K562 (cell line): ENCODE data around the gene FYB1. TPM values are rescaled to one million over a fixed set of nuclear protein-coding genes. Genes with fewer than 3 reads are reported as not detected.

ENCODE experiments used
- CHD2 ChIP-seq: IDR thresholded peaks from 2 replicates; pipeline ENCODE4 v1.6.1; 2011; ENCODE audit warnings: low read depth, low read length
- POLR2A ChIP-seq: fragments of 450-650 bp; conservative IDR thresholded peaks from 2 replicates; pipeline ENCODE4 v1.6.1; 2016
- PTBP1 ChIP-seq: fragments of 200-400 bp; formaldehyde crosslinking; IDR thresholded peaks from 2 replicates; pipeline ENCODE4 v1.6.1; 2017; ENCODE audit warnings: low read depth, low read length
- SAFB ChIP-seq: fragments of 200-400 bp; formaldehyde crosslinking; IDR thresholded peaks from 2 replicates; pipeline ENCODE4 v1.6.1; 2017; ENCODE audit warnings: low read depth, low read length, borderline replicate concordance
- SLC30A9 ChIP-seq: fragments of 250-450 bp; sonication (Bioruptor Pico); IDR thresholded peaks from 2 replicates; pipeline ENCODE4 v1.8.0; 2022; ENCODE audit warnings: mild to moderate bottlenecking, moderate library complexity
- SMARCC2 ChIP-seq: fragments of 450-650 bp; IDR thresholded peaks from 2 replicates; pipeline ENCODE4 v1.6.1; 2017; ENCODE audit warnings: antibody characterized with exemption, moderate library complexity, mild to moderate bottlenecking, low read depth
- TCF7L2 ChIP-seq: fragments of 150-350 bp; IDR thresholded peaks from 2 replicates; pipeline ENCODE4 v1.6.1; 2016; ENCODE audit warnings: low read depth, mild to moderate bottlenecking, low read length, moderate library complexity
- TEAD1 ChIP-seq, 2 experiments: fragments of 450-650 bp in 1 of 2; sonication (generic) in 1 of 2; formaldehyde crosslinking; IDR thresholded peaks; 2 replicates each; pipeline versions ENCODE4 v1.4.0 to v1.8.0; 2020 to 2022; ENCODE audit warnings: mild to moderate bottlenecking in 2 of 2, missing genetic modification reagents in 1 of 2
- TFAM ChIP-seq: fragments of 250-450 bp; sonication (Bioruptor Pico); conservative IDR thresholded peaks from 2 replicates; pipeline ENCODE4 v1.5.0; 2021; ENCODE audit warnings: mild to moderate bottlenecking, moderate library complexity
- U2AF2 ChIP-seq: fragments of 200-400 bp; formaldehyde crosslinking; optimal IDR thresholded peaks from 2 replicates; pipeline ENCODE3; 2017; ENCODE audit warnings: low read depth, mild to moderate bottlenecking, low read length
- XRCC3 ChIP-seq: fragments of 450-650 bp; IDR thresholded peaks from 2 replicates; pipeline ENCODE4 v1.6.1; 2017; ENCODE audit warnings: mild to moderate bottlenecking, moderate library complexity
- ZNF165 ChIP-seq: fragments of 250-450 bp; sonication (Bioruptor Pico); IDR thresholded peaks from 2 replicates; pipeline ENCODE4 v1.4.0; 2020; ENCODE audit warnings: borderline replicate concordance
- ZNF584 ChIP-seq: fragments of 200-800 bp; sonication (Bioruptor generic); IDR thresholded peaks from 2 replicates; pipeline ENCODE4 v1.6.1; 2016; ENCODE audit warnings: low read depth, mild to moderate bottlenecking, missing genetic modification characterization, missing compliant biosample characterization
- ZNF586 ChIP-seq: fragments of 450-650 bp; formaldehyde crosslinking; conservative IDR thresholded peaks from 2 replicates; pipeline ENCODE4 v1.4.0; 2020; ENCODE audit warnings: mild to moderate bottlenecking, moderate library complexity
- ZNF76 ChIP-seq: fragments of 250-450 bp; sonication (Bioruptor Pico); IDR thresholded peaks from 2 replicates; pipeline ENCODE4 v1.4.0; 2020; ENCODE audit warnings: mild to moderate bottlenecking, moderate library complexity, borderline replicate concordance
- polyA plus RNA-seq, 8 experiments: library from polyadenylated mRNA; depleted of rRNA in 4 of 8; stranded (reverse) in 5 of 8; unstranded in 3 of 8; fragments of >200 nt; fragmentation: Nextera tagmentation in 2 of 8; fragmentation: Illumina TruSeq in 1 of 8; extraction: Ambion mirVana in 2 of 8; extraction: Trizol in 1 of 8; gene quantifications; 2 replicates each; pipeline versions ENCODE4 v1.2.1 to v1.2.3, GENCODE V29; 2011 to 2014; ENCODE audit warnings: inconsistent platforms in 1 of 8, missing spikeins in 1 of 8
- total RNA-seq, 7 experiments: library from RNA; depleted of rRNA in 6 of 7; stranded (reverse); fragments of >200 nt in 6 of 7; fragmentation: Illumina TruSeq in 2 of 7; extraction: Trizol in 2 of 7; gene quantifications; 2 replicates each; pipeline versions ENCODE4 v1.2.1 to v1.2.3, GENCODE V29; 2011 to 2021; ENCODE audit warnings: low replicate concordance in 1 of 7
- TF ChIP-seq, protein P1 (sequence below), 2 experiments: IDR thresholded peaks; 2 replicates each; pipeline ENCODE4 v1.6.1; 2012; ENCODE audit warnings: improper control_type of control experiment in 2 of 2, low read depth in 2 of 2, low read length in 2 of 2, borderline replicate concordance in 1 of 2
- TF ChIP-seq, protein P2 (sequence below): sonication (generic); formaldehyde crosslinking; IDR thresholded peaks from 2 replicates; pipeline ENCODE4 v1.8.1; 2023; ENCODE audit warnings: mild to moderate bottlenecking, missing genetic modification reagents
- TF ChIP-seq, protein P3 (sequence below): fragments of 450-650 bp; formaldehyde crosslinking; IDR thresholded peaks from 2 replicates; pipeline ENCODE4 v1.4.0; 2022; ENCODE audit warnings: missing genetic modification characterization
- TF ChIP-seq, protein P4 (sequence below): conservative IDR thresholded peaks from 2 replicates; pipeline ENCODE4 v1.6.1; 2011; ENCODE audit warnings: low read depth, mild to moderate bottlenecking, low read length; ENCODE audit not compliant: control insufficient read depth
- TF ChIP-seq, protein P5 (sequence below): fragments of 450-650 bp; formaldehyde crosslinking; IDR thresholded peaks from 2 replicates; pipeline ENCODE4 v1.4.0; 2020; ENCODE audit warnings: mild to moderate bottlenecking, moderate library complexity
- TF ChIP-seq, protein P6 (sequence below), 2 experiments: fragments of 450-650 bp in 1 of 2; sonication (generic) in 1 of 2; formaldehyde crosslinking; conservative IDR thresholded peaks; 2 replicates each; pipeline versions ENCODE4 v1.4.0 to v1.8.1; 2020 to 2022; ENCODE audit warnings: mild to moderate bottlenecking in 1 of 2, missing genetic modification reagents in 1 of 2

The FYB1 gene
- total and polyA plus RNA-seq, 9 of the 15 experiments (the other 6 are each of a cell fraction or from before 2014, with no cell fraction given) = 4.7 to 31.5 (median 9.7) TPM

DNA sequence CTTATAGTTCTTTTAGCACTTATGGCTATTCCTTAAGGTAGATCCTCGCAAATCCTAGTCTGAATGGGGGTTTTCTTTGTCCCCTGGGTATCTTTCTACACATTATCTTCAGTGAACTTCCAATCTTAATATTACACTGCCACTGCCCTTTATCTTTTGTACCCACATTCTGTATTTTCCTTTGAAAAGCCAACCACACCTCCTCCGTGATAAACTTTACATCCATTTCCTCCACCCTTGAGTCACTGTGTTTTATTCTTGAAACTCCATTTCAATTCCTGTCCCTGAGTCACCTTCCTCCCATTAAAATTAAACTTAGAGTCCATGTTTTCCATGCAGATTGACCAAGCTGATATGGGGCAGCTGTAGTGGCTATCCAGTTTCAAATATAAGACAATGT is 102.0 kb downstream of the FYB1 start (continued):
- TF ChIP-seq, protein P1, sequence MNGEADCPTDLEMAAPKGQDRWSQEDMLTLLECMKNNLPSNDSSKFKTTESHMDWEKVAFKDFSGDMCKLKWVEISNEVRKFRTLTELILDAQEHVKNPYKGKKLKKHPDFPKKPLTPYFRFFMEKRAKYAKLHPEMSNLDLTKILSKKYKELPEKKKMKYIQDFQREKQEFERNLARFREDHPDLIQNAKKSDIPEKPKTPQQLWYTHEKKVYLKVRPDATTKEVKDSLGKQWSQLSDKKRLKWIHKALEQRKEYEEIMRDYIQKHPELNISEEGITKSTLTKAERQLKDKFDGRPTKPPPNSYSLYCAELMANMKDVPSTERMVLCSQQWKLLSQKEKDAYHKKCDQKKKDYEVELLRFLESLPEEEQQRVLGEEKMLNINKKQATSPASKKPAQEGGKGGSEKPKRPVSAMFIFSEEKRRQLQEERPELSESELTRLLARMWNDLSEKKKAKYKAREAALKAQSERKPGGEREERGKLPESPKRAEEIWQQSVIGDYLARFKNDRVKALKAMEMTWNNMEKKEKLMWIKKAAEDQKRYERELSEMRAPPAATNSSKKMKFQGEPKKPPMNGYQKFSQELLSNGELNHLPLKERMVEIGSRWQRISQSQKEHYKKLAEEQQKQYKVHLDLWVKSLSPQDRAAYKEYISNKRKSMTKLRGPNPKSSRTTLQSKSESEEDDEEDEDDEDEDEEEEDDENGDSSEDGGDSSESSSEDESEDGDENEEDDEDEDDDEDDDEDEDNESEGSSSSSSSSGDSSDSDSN (IDR thresholded peaks at IDR 0.05; ENCODE audit: borderline replicate concordance in 1 of 2, low read depth in 2 of 2, low read length in 2 of 2) = no peak
- TF ChIP-seq, protein P2, sequence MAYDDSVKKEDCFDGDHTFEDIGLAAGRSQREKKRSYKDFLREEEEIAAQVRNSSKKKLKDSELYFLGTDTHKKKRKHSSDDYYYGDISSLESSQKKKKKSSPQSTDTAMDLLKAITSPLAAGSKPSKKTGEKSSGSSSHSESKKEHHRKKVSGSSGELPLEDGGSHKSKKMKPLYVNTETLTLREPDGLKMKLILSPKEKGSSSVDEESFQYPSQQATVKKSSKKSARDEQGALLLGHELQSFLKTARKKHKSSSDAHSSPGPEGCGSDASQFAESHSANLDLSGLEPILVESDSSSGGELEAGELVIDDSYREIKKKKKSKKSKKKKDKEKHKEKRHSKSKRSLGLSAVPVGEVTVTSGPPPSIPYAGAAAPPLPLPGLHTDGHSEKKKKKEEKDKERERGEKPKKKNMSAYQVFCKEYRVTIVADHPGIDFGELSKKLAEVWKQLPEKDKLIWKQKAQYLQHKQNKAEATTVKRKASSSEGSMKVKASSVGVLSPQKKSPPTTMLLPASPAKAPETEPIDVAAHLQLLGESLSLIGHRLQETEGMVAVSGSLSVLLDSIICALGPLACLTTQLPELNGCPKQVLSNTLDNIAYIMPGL (CRISPR knock-in tag) = no peak
- TF ChIP-seq, protein P3, sequence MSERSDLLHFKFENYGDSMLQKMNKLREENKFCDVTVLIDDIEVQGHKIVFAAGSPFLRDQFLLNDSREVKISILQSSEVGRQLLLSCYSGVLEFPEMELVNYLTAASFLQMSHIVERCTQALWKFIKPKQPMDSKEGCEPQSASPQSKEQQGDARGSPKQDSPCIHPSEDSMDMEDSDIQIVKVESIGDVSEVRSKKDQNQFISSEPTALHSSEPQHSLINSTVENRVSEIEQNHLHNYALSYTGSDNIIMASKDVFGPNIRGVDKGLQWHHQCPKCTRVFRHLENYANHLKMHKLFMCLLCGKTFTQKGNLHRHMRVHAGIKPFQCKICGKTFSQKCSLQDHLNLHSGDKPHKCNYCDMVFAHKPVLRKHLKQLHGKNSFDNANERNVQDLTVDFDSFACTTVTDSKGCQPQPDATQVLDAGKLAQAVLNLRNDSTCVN (CRISPR knock-in tag) = no peak
- no peak for TF ChIP-seq TEAD1 (CRISPR knock-in tag; IDR thresholded peaks at IDR 0.05)
- TF ChIP-seq SAFB = no peak
- no peak for TF ChIP-seq SLC30A9
- peak; percentile 81 for TF ChIP-seq SMARCC2
- TF ChIP-seq CHD2 = no peak
- TF ChIP-seq, protein P4, sequence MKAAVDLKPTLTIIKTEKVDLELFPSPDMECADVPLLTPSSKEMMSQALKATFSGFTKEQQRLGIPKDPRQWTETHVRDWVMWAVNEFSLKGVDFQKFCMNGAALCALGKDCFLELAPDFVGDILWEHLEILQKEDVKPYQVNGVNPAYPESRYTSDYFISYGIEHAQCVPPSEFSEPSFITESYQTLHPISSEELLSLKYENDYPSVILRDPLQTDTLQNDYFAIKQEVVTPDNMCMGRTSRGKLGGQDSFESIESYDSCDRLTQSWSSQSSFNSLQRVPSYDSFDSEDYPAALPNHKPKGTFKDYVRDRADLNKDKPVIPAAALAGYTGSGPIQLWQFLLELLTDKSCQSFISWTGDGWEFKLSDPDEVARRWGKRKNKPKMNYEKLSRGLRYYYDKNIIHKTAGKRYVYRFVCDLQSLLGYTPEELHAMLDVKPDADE = no peak
- TF ChIP-seq POLR2A = no peak
- TF ChIP-seq, protein P5, sequence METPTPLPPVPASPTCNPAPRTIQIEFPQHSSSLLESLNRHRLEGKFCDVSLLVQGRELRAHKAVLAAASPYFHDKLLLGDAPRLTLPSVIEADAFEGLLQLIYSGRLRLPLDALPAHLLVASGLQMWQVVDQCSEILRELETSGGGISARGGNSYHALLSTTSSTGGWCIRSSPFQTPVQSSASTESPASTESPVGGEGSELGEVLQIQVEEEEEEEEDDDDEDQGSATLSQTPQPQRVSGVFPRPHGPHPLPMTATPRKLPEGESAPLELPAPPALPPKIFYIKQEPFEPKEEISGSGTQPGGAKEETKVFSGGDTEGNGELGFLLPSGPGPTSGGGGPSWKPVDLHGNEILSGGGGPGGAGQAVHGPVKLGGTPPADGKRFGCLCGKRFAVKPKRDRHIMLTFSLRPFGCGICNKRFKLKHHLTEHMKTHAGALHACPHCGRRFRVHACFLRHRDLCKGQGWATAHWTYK (CRISPR knock-in tag) = no peak
- TF ChIP-seq U2AF2 = no peak
- TF ChIP-seq TFAM (CRISPR knock-in tag) = no peak
- TF ChIP-seq PTBP1 = no peak
- TF ChIP-seq TCF7L2 = no peak
- no peak for TF ChIP-seq ZNF584
- TF ChIP-seq, protein P6, sequence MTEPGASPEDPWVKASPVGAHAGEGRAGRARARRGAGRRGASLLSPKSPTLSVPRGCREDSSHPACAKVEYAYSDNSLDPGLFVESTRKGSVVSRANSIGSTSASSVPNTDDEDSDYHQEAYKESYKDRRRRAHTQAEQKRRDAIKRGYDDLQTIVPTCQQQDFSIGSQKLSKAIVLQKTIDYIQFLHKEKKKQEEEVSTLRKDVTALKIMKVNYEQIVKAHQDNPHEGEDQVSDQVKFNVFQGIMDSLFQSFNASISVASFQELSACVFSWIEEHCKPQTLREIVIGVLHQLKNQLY (CRISPR knock-in tag; conservative IDR thresholded peaks at IDR 0.05) = no peak
- TF ChIP-seq ZNF76 = no peak
- TF ChIP-seq ZNF586 (CRISPR knock-in tag) = no peak
- TF ChIP-seq XRCC3 = no peak
- no peak for TF ChIP-seq ZNF165 (CRISPR knock-in tag)
